GM23338 (cell line): ENCODE results near the gene FAM76B. TPM values are rescaled to one million over a fixed set of nuclear protein-coding genes. Genes with fewer than 3 reads are reported as not detected.

ENCODE experiments used
- ATAC-seq: fragments of 200-7000 bp; cut with Tn5 transposase; 3 replicates; pipeline ENCODE4 v1.9.1; 2020
- DNase-seq: peaks from one replicate; pipeline ENCODE4 v3.0.0-alpha.2; 2015; ENCODE audit warnings: low spot score
- H2AFZ ChIP-seq: fragments of 200-600 bp; sonication (generic); 2 replicates; pipeline ENCODE4 v1.8.0; 2016; ENCODE audit warnings: antibody characterized with exemption, mild to moderate bottlenecking, moderate library complexity
- H3F3A ChIP-seq: fragments of 200-600 bp; sonication (generic); replicated peaks from 2 replicates; pipeline ENCODE4 v1.8.0; 2017; ENCODE audit warnings: antibody characterized with exemption, mixed run types, low read depth
- H3K27ac ChIP-seq: fragments of 200-600 bp; sonication (generic); 2 replicates; pipeline ENCODE4 v1.6.1; 2016; ENCODE audit warnings: low read depth
- H3K27me3 ChIP-seq: fragments of 200-600 bp; sonication (generic); 2 replicates; pipeline ENCODE4 v1.8.0; 2016; ENCODE audit warnings: mild to moderate bottlenecking, mixed run types, moderate library complexity; ENCODE audit not compliant: insufficient read depth
- H3K36me3 ChIP-seq: fragments of 200-600 bp; sonication (generic); 2 replicates; pipeline ENCODE4 v1.8.0; 2016; ENCODE audit warnings: mild to moderate bottlenecking; ENCODE audit not compliant: insufficient read depth
- H3K4me1 ChIP-seq: fragments of 200-600 bp; sonication (generic); 2 replicates; pipeline ENCODE4 v1.8.0; 2016; ENCODE audit warnings: mild to moderate bottlenecking, moderate library complexity; ENCODE audit not compliant: insufficient read depth
- H3K4me2 ChIP-seq: fragments of 200-600 bp; sonication (generic); 2 replicates; pipeline ENCODE4 v1.7.1; 2017; ENCODE audit warnings: mixed run types
- H3K4me3 ChIP-seq: fragments of 200-600 bp; sonication (generic); 2 replicates; pipeline ENCODE4 v1.6.1; 2016; ENCODE audit warnings: mixed run types
- H3K79me2 ChIP-seq: fragments of 200-600 bp; sonication (generic); replicated peaks from 2 replicates; pipeline ENCODE4 v1.8.0; 2017; ENCODE audit warnings: mild to moderate bottlenecking; ENCODE audit not compliant: insufficient read depth
- H3K9me2 ChIP-seq: fragments of 200-600 bp; sonication (generic); 2 replicates; pipeline ENCODE4 v1.8.0; 2017; ENCODE audit not compliant: insufficient read depth
- H4K20me1 ChIP-seq: fragments of 200-600 bp; sonication (generic); replicated peaks from 2 replicates; pipeline ENCODE4 v1.8.0; 2017; ENCODE audit warnings: mild to moderate bottlenecking; ENCODE audit not compliant: insufficient read depth
- H3K27ac Mint-ChIP-seq: 2 replicates; pipeline ENCODE4 v1.8.0; 2020; ENCODE audit warnings: inconsistent platforms, mild to moderate bottlenecking, moderate library complexity, mixed read lengths
- H3K27me3 Mint-ChIP-seq: 3 replicates; pipeline ENCODE4 v1.8.0; 2022; ENCODE audit warnings: low read depth, mild to moderate bottlenecking, moderate library complexity, mixed read lengths, inconsistent platforms; ENCODE audit not compliant: insufficient read depth, poor library complexity
- H3K36me3 Mint-ChIP-seq: 3 replicates; pipeline ENCODE4 v1.8.0; 2021; ENCODE audit warnings: low read depth, mild to moderate bottlenecking, inconsistent platforms, moderate library complexity, mixed read lengths
- H3K4me1 Mint-ChIP-seq: 3 replicates; pipeline ENCODE4 v1.8.0; 2020; ENCODE audit warnings: mild to moderate bottlenecking, inconsistent platforms, mixed read lengths
- H3K4me3 Mint-ChIP-seq: 3 replicates; pipeline ENCODE4 v1.8.0; 2021; ENCODE audit warnings: moderate library complexity, mild to moderate bottlenecking, inconsistent platforms, mixed read lengths
- H3K9me3 Mint-ChIP-seq: 3 replicates; pipeline ENCODE4 v1.8.0; 2020; ENCODE audit warnings: moderate library complexity, mild to moderate bottlenecking, inconsistent platforms, mixed read lengths
- ETS1 ChIP-seq: IDR thresholded peaks from 2 replicates; pipeline ENCODE4 v1.6.1; 2016; ENCODE audit warnings: antibody characterized with exemption
- EZH2phosphoT487 ChIP-seq: fragments of 200-600 bp; sonication (generic); IDR thresholded peaks from one replicate; pipeline ENCODE4 v1.8.1; 2018; ENCODE audit warnings: antibody characterized with exemption; ENCODE audit not compliant: unreplicated experiment
- JUNB ChIP-seq: IDR thresholded peaks from one replicate; pipeline ENCODE4 v1.6.1; 2016; ENCODE audit warnings: antibody characterized with exemption; ENCODE audit not compliant: unreplicated experiment
- NANOG ChIP-seq: IDR thresholded peaks from 2 replicates; pipeline ENCODE4 v1.6.1; 2016; ENCODE audit warnings: antibody characterized with exemption, borderline replicate concordance
- ZNF114 ChIP-seq: fragments of 250-450 bp; sonication (Bioruptor Pico); IDR thresholded peaks from 2 replicates; pipeline ENCODE4 v1.5.0; 2020; ENCODE audit warnings: mild to moderate bottlenecking, moderate library complexity
- polyA plus RNA-seq: library from polyadenylated mRNA; unstranded; fragments of >200 nt; fragmentation: Nextera tagmentation; extraction: Ambion mirVana; gene quantifications from 2 replicates; pipeline ENCODE4 v1.2.1, GENCODE V29; 2016
- total RNA-seq: library from RNA; depleted of rRNA; stranded (reverse); fragments of >200 nt; shearing (Covaris generic); gene quantifications from 2 replicates; pipeline ENCODE4 v1.2.3, GENCODE V29; 2014; rRNA removed
- TF ChIP-seq, protein P1 (sequence below): fragments of 250-450 bp; sonication (Bioruptor Pico); IDR thresholded peaks from 2 replicates; pipeline ENCODE4 v1.5.0; 2020; ENCODE audit warnings: mild to moderate bottlenecking, moderate library complexity

Gene FAM76B
- total and polyA plus RNA-seq, 2 experiments from 2014 or later = 21.1 to 37.9 TPM

GRCh38 chr11:95723361-95723942 lies 66.1 kb downstream of the FAM76B start (continued):
- TF ChIP-seq, protein P1, sequence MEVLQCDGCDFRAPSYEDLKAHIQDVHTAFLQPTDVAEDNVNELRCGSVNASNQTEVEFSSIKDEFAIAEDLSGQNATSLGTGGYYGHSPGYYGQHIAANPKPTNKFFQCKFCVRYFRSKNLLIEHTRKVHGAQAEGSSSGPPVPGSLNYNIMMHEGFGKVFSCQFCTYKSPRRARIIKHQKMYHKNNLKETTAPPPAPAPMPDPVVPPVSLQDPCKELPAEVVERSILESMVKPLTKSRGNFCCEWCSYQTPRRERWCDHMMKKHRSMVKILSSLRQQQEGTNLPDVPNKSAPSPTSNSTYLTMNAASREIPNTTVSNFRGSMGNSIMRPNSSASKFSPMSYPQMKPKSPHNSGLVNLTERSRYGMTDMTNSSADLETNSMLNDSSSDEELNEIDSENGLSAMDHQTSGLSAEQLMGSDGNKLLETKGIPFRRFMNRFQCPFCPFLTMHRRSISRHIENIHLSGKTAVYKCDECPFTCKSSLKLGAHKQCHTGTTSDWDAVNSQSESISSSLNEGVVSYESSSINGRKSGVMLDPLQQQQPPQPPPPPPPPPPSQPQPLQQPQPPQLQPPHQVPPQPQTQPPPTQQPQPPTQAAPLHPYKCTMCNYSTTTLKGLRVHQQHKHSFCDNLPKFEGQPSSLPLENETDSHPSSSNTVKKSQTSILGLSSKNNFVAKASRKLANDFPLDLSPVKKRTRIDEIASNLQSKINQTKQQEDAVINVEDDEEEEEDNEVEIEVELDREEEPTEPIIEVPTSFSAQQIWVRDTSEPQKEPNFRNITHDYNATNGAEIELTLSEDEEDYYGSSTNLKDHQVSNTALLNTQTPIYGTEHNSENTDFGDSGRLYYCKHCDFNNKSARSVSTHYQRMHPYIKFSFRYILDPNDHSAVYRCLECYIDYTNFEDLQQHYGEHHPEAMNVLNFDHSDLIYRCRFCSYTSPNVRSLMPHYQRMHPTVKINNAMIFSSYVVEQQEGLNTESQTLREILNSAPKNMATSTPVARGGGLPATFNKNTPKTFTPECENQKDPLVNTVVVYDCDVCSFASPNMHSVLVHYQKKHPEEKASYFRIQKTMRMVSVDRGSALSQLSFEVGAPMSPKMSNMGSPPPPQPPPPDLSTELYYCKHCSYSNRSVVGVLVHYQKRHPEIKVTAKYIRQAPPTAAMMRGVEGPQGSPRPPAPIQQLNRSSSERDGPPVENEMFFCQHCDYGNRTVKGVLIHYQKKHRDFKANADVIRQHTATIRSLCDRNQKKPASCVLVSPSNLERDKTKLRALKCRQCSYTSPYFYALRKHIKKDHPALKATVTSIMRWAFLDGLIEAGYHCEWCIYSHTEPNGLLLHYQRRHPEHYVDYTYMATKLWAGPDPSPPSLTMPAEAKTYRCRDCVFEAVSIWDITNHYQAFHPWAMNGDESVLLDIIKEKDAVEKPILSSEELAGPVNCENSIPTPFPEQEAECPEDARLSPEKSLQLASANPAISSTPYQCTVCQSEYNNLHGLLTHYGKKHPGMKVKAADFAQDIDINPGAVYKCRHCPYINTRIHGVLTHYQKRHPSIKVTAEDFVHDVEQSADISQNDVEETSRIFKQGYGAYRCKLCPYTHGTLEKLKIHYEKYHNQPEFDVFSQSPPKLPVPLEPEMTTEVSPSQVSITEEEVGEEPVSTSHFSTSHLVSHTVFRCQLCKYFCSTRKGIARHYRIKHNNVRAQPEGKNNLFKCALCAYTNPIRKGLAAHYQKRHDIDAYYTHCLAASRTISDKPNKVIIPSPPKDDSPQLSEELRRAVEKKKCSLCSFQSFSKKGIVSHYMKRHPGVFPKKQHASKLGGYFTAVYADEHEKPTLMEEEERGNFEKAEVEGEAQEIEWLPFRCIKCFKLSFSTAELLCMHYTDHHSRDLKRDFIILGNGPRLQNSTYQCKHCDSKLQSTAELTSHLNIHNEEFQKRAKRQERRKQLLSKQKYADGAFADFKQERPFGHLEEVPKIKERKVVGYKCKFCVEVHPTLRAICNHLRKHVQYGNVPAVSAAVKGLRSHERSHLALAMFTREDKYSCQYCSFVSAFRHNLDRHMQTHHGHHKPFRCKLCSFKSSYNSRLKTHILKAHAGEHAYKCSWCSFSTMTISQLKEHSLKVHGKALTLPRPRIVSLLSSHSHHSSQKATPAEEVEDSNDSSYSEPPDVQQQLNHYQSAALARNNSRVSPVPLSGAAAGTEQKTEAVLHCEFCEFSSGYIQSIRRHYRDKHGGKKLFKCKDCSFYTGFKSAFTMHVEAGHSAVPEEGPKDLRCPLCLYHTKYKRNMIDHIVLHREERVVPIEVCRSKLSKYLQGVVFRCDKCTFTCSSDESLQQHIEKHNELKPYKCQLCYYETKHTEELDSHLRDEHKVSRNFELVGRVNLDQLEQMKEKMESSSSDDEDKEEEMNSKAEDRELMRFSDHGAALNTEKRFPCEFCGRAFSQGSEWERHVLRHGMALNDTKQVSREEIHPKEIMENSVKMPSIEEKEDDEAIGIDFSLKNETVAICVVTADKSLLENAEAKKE (CRISPR knock-in tag) = no peak
- TF ChIP-seq ZNF114 (CRISPR knock-in tag) = no peak

DNA sequence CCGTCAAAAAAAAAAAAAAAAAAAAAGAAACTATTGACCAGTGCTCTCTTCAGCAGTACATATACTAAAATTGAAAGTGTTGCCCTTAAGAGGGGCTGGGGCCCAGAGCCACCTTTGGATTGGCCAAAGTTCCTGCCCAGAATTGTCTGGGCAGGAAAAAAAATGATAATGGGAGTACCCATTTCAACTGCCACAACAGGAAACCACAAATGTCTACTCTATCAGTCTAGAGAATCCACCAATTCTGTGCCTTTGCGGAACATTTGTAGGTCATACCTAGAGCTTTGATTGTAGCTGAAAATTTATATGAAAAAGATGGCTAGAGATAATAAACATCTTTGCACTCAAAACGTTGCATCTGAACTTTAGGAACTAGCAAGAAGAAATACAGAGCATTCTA lies 69.4 kb downstream of the FAM76B start:
- ATAC-seq (no peak), DNase-seq (no peak)
- no peak overlapping the region for H3K4me3 ChIP-seq
- no peaks in the 10 kb centered on the region for H3K79me2 ChIP-seq
- H3K27me3 ChIP-seq = no peaks in the 10 kb centered on the region
- Mint-ChIP-seq H3K27ac (no peak overlapping the region), H3K4me1 (peaks cover 5% of the 10 kb centered on the region; the same call in 2 of the 3 replicates), H3K36me3 (no peaks in the 10 kb centered on the region), H3K9me3 (no peaks in the 10 kb centered on the region; the same call in 2 of the 3 replicates), H3K27me3 (no peaks in the 10 kb centered on the region), H3K4me3 (no peak overlapping the region)
- H3K9me2 ChIP-seq = no peaks in the 10 kb centered on the region
- no peak overlapping the region for H3K27ac ChIP-seq
- H4K20me1 ChIP-seq = no peaks in the 10 kb centered on the region
- H3K36me3 ChIP-seq = no peaks in the 10 kb centered on the region
- no peak overlapping the region for H3K4me2 ChIP-seq
- TF ChIP-seq NANOG (no peak), JUNB (no peak), EZH2phosphoT487 (no peak), ETS1 (no peak)
- H3K4me1 ChIP-seq = no peaks in the 10 kb centered on the region
- no peak overlapping the region for H2AFZ ChIP-seq
- no peaks in the 10 kb centered on the region for H3F3A ChIP-seq

Other genes with a start within 250 kb of the FAM76B start
- 71.2 and 76.2 TPM in 2 replicates for gene CEP57, start 716 bp upstream of the FAM76B start, total RNA-seq
- gene CEP57, start 716 bp upstream of the FAM76B start, polyA plus RNA-seq = 99.4 and 124 TPM in 2 replicates
- 52.6 and 57.4 TPM in 2 replicates for gene MTMR2, start 134.3 kb upstream of the FAM76B start, total RNA-seq
- 18.8 and 26.6 TPM in 2 replicates for gene MTMR2, start 134.3 kb upstream of the FAM76B start, polyA plus RNA-seq